IMR-90 (cell line): ENCODE measurements around the gene DHX40. TPM values are rescaled to one million over a fixed set of nuclear protein-coding genes. Genes with fewer than 3 reads are reported as not detected.

Source experiments
- ATAC-seq: fragments of 200-7000 bp; cut with Tn5 transposase; 2 replicates; pipeline ENCODE4 v1.9.1; 2020; ENCODE audit warnings: low read depth, mild to moderate bottlenecking, moderate library complexity
- BruUV-seq: library from RNA; stranded (reverse); fragments of 400-500 nt; replicated peaks from 2 replicates; lab custom pipeline; 2021; lab: Mats Ljungman, UMichigan
- CTCF ChIA-PET: fragments of 300-600 bp; formaldehyde crosslinking; extraction: SDS; loops from one replicate; lab custom pipeline; 2021; ENCODE audit warnings: antibody characterized with exemption; lab: Yijun Ruan, JAX
- POLR2A ChIA-PET: fragments of 300-600 bp; sonication (Branson Sonifier 250); formaldehyde crosslinking; loops from one replicate; lab custom pipeline; 2022; ENCODE audit warnings: antibody characterized with exemption; ENCODE audit not compliant: unreplicated experiment; lab: Charles Lee
- DNase-seq: peaks from one replicate; pipeline ENCODE4 v3.0.0; 2013
- H2AFZ ChIP-seq: replicated peaks from 2 replicates; pipeline ENCODE3; 2013; ENCODE audit warnings: low read length, mild to moderate bottlenecking; ENCODE audit not compliant: poor library complexity
- H2AK5ac ChIP-seq: 2 replicates; pipeline ENCODE4 v1.6.1; 2013; ENCODE audit warnings: low read depth, low read length, inconsistent platforms
- H2AK9ac ChIP-seq: replicated peaks from 2 replicates; pipeline ENCODE3; 2013; ENCODE audit warnings: mild to moderate bottlenecking, low read depth, low read length, moderate library complexity; ENCODE audit not compliant: poor library complexity
- H2BK120ac ChIP-seq: 2 replicates; pipeline ENCODE4 v1.6.1; 2013; ENCODE audit warnings: low read depth, low read length, inconsistent platforms
- H2BK15ac ChIP-seq: 3 replicates; pipeline ENCODE4 v1.6.1; 2013; ENCODE audit warnings: low read depth, low read length, inconsistent platforms
- H2BK20ac ChIP-seq: 2 replicates; pipeline ENCODE4 v1.6.1; 2013; ENCODE audit warnings: low read depth, mild to moderate bottlenecking, inconsistent platforms, low read length, moderate library complexity
- H2BK5ac ChIP-seq: 2 replicates; pipeline ENCODE4 v1.6.1; 2013; ENCODE audit warnings: mild to moderate bottlenecking, low read depth, low read length, inconsistent platforms; ENCODE audit not compliant: poor library complexity, severe bottlenecking
- H3K14ac ChIP-seq: replicated peaks from 2 replicates; pipeline ENCODE4 v1.6.1; 2013; ENCODE audit warnings: low read depth, low read length, inconsistent platforms
- H3K18ac ChIP-seq: 2 replicates; pipeline ENCODE4 v1.6.1; 2013; ENCODE audit warnings: low read depth, low read length, control low read depth
- H3K23ac ChIP-seq: 2 replicates; pipeline ENCODE4 v1.6.1; 2013; ENCODE audit warnings: low read depth, low read length, inconsistent platforms
- H3K27ac ChIP-seq: 2 replicates; pipeline ENCODE4 v1.5.1; 2013; ENCODE audit warnings: mild to moderate bottlenecking, control low read depth, low read length; ENCODE audit not compliant: insufficient read depth
- H3K27me3 ChIP-seq: 2 replicates; pipeline ENCODE4 v1.6.1; 2013; ENCODE audit warnings: low read length; ENCODE audit not compliant: control insufficient read depth, insufficient read depth
- H3K36me3 ChIP-seq: 2 replicates; pipeline ENCODE4 v1.6.1; 2013; ENCODE audit warnings: low read length, mixed read lengths; ENCODE audit not compliant: control insufficient read depth, insufficient read depth
- H3K4ac ChIP-seq: 2 replicates; pipeline ENCODE4 v1.6.1; 2013; ENCODE audit warnings: low read depth, low read length, inconsistent platforms
- H3K4me1 ChIP-seq: 2 replicates; pipeline ENCODE4 v1.6.1; 2013; ENCODE audit warnings: low read length, mixed read lengths; ENCODE audit not compliant: control insufficient read depth, insufficient read depth
- H3K4me2 ChIP-seq: 2 replicates; pipeline ENCODE4 v1.6.1; 2013; ENCODE audit warnings: low read depth, mild to moderate bottlenecking, control low read depth, low read length, moderate library complexity
- H3K4me3 ChIP-seq: 2 replicates; pipeline ENCODE4 v1.5.1; 2013; ENCODE audit warnings: low read depth, mild to moderate bottlenecking, control low read depth, low read length, moderate library complexity; ENCODE audit not compliant: insufficient read depth
- H3K56ac ChIP-seq: 2 replicates; pipeline ENCODE4 v1.6.1; 2013; ENCODE audit warnings: low read length, inconsistent platforms; ENCODE audit not compliant: insufficient read depth; ENCODE audit errors: extremely low read depth
- H3K79me1 ChIP-seq, 2 experiments: 2 replicates each; pipeline ENCODE4 v1.6.1; 2013; ENCODE audit warnings: low read length in 2 of 2, inconsistent platforms in 1 of 2, low read depth in 1 of 2
- H3K9ac ChIP-seq: 2 replicates; pipeline ENCODE4 v1.6.1; 2013; ENCODE audit warnings: low read depth, low read length, control low read depth
- H3K9me1 ChIP-seq: 2 replicates; pipeline ENCODE4 v1.6.1; 2013; ENCODE audit warnings: low read length, inconsistent platforms; ENCODE audit not compliant: insufficient read depth
- H3K9me3 ChIP-seq: 2 replicates; pipeline ENCODE4 v1.6.1; 2013; ENCODE audit warnings: low read length; ENCODE audit not compliant: control insufficient read depth, insufficient read depth
- H4K20me1 ChIP-seq: 2 replicates; pipeline ENCODE4 v1.6.1; 2013; ENCODE audit warnings: low read length, inconsistent platforms; ENCODE audit not compliant: insufficient read depth
- H4K5ac ChIP-seq: 2 replicates; pipeline ENCODE4 v1.6.1; 2013; ENCODE audit warnings: mild to moderate bottlenecking, low read depth, low read length, control low read depth
- H4K8ac ChIP-seq, 2 experiments: 2 replicates each; pipeline ENCODE4 v1.6.1; 2013; ENCODE audit warnings: low read depth in 2 of 2, low read length in 2 of 2, control low read depth in 1 of 2, inconsistent platforms in 1 of 2
- H4K91ac ChIP-seq: 2 replicates; pipeline ENCODE4 v1.6.1; 2013; ENCODE audit warnings: low read depth, low read length, inconsistent platforms; ENCODE audit not compliant: insufficient read depth
- CHD1 ChIP-seq: IDR thresholded peaks from 2 replicates; pipeline ENCODE4 v1.6.1; 2012; ENCODE audit warnings: low read depth, low read length, improper control_type of control experiment
- ELK1 ChIP-seq: fragments of 150-350 bp; IDR thresholded peaks from 2 replicates; pipeline ENCODE4 v1.6.1; 2016; ENCODE audit warnings: low read depth, mild to moderate bottlenecking, low read length, moderate library complexity, borderline replicate concordance
- MXI1 ChIP-seq: IDR thresholded peaks from 2 replicates; pipeline ENCODE4 v1.6.1; 2012; ENCODE audit warnings: low read depth, mild to moderate bottlenecking, low read length, moderate library complexity, borderline replicate concordance
- NFE2L2 ChIP-seq: fragments of 150-350 bp; IDR thresholded peaks from 2 replicates; pipeline ENCODE4 v1.6.1; 2016; ENCODE audit warnings: low read depth, mild to moderate bottlenecking, low read length
- SMC3 ChIP-seq: fragments of 150-350 bp; IDR thresholded peaks from 2 replicates; pipeline ENCODE4 v1.6.1; 2016; ENCODE audit warnings: low read depth, mild to moderate bottlenecking, antibody characterized with exemption, low read length, moderate library complexity
- WGBS, 2 experiments: methylation state at CpG; one replicate each; pipeline versions ENCODE4 v1.1.5 to v1.1.7; 2013; ENCODE audit warnings: missing lambda C conversion rate in 2 of 2; ENCODE audit not compliant: insufficient read length in 1 of 2; ENCODE audit errors: extremely low coverage in 2 of 2; 5-methylcytosine and 5-hydroxymethylcytosine counted together
- dilution Hi-C: fragments of 300-500 bp; cut with HindIII; formaldehyde crosslinking; loops from one replicate; pipeline ENCODE4 v1.14.3; 2018; ENCODE audit warnings: low sequenced_read_pairs; ENCODE audit not compliant: unreplicated experiment
- in situ Hi-C: fragments of 300-500 bp; cut with MboI; formaldehyde crosslinking; loops from 3 replicates; pipeline ENCODE4 v1.14.3; 2019; ENCODE audit warnings: low sequenced_read_pairs, inconsistent platforms, mixed read lengths
- intact Hi-C: fragments of 100-400 bp; cut with micrococcal nuclease; formaldehyde crosslinking; loops from 2 replicates; pipeline ENCODE4 v1.10.0; 2022
- polyA plus RNA-seq, 3 experiments: library from polyadenylated mRNA; depleted of rRNA; stranded (reverse); fragments of >200 nt; gene quantifications; 2 replicates each; pipeline ENCODE4 v1.2.3, GENCODE V29; 2012; ENCODE audit warnings: low replicate concordance in 1 of 3
- total RNA-seq: library from RNA; depleted of rRNA; stranded (reverse); fragments of >200 nt; gene quantifications from 2 replicates; pipeline ENCODE4 v1.2.3, GENCODE V29; 2012

Gene DHX40
- total and polyA plus RNA-seq, 2 of the 4 experiments (the other 2 are of a cell fraction), result 17.4 to 44.4 TPM

DNA sequence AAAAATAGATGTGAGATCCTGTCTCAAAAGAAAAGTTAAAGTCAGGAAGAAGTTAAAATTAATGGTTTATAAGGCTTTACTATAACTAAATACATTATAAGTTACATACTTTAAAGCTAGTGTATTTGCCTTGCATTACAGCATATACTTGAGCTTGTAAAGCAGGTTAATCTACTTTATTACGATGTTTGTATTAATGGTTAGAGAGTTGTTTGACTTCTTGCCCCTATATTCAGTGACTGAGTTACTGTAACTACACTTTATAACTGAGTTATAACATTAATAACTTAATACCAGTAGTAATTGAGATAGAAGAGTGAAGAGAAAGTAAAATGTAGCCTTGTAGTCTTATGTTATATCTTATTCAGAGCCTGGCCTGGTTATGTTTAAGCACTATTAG is 77.2 kb downstream of the DHX40 start:
- Histone ChIP-seq H2BK5ac (no peak overlapping the region), H2AFZ (no peak overlapping the region), H3K27me3 (no peaks in the 10 kb centered on the region), H2BK15ac (no peak overlapping the region), H2BK20ac (no peak overlapping the region), H3K9me3 (no peaks in the 10 kb centered on the region), H3K4ac (no peak overlapping the region), H3K9ac (no peak overlapping the region), H3K23ac (no peak overlapping the region), H4K5ac (no peak overlapping the region), H3K4me3 (no peak overlapping the region), H3K79me1 (peaks cover 6 to 48% of the 10 kb centered on the region in 2 experiments; a peak in 3 of 4 replicates), H3K9me1 (peaks cover 2% of the 10 kb centered on the region; the same call in 1 of the 2 replicates), H2BK120ac (no peak overlapping the region), H3K27ac (no peak overlapping the region), H3K56ac (no peak overlapping the region), H4K8ac (no peak overlapping the region), H2AK9ac (no peak overlapping the region), H3K14ac (no peak overlapping the region), H3K18ac (no peak overlapping the region), H2AK5ac (no peak overlapping the region), H3K36me3 (peaks cover 16% of the 10 kb centered on the region), H3K4me1 (peaks cover 2% of the 10 kb centered on the region; the same call in 1 of the 2 replicates), H3K4me2 (no peak overlapping the region), H4K20me1 (peaks cover 97% of the 10 kb centered on the region), H4K91ac (no peak overlapping the region)
- WGBS, 2 experiments, result no CpG with 5 or more reads among the region's 1 CpG
- dilution Hi-C loops (no loop called here), in situ Hi-C loops (no loop called here), intact Hi-C loops (no loop called here)
- CTCF ChIA-PET, result interaction anchor here (0.6 kb wide), 1 partner anchor 329 kb away, joined by 3 read pairs; no protein-coding TSS in a partner anchor
- no peak for ATAC-seq
- BruUV-seq, result no TSS peak
- POLR2A ChIA-PET, result no interaction called here
- TF ChIP-seq ELK1 (no peak), NFE2L2 (no peak), MXI1 (no peak), SMC3 (no peak), CHD1 (no peak)
- no peak for DNase-seq
